Left ventricle myocardium inferior (tissue), 1 donor: Measurements from ENCODE around the gene SYT14. TPM values are rescaled to one million over a fixed set of nuclear protein-coding genes. Genes with fewer than 3 reads are reported as not detected.

Experiments
- DNase-seq: peaks from one replicate; pipeline ENCODE4 v3.0.0-alpha.2; 2020
- H3K27ac ChIP-seq: fragments of 200-600 bp; replicated peaks from 2 replicates; pipeline ENCODE4 v1.8.0; 2021
- H3K27me3 ChIP-seq: fragments of 200-600 bp; 2 replicates; pipeline ENCODE4 v1.8.0; 2021; ENCODE audit warnings: low read depth
- H3K36me3 ChIP-seq: fragments of 200-600 bp; 2 replicates; pipeline ENCODE4 v1.8.0; 2021
- H3K4me1 ChIP-seq: fragments of 200-600 bp; 2 replicates; pipeline ENCODE4 v1.8.0; 2021
- H3K4me3 ChIP-seq: fragments of 200-600 bp; 2 replicates; pipeline ENCODE4 v1.8.0; 2021; ENCODE audit warnings: mild to moderate bottlenecking, moderate library complexity
- H3K9me3 ChIP-seq: fragments of 200-600 bp; replicated peaks from 2 replicates; pipeline ENCODE4 v1.8.0; 2021
- intact Hi-C: fragments of 100-400 bp; cut with micrococcal nuclease; formaldehyde crosslinking; loops from one replicate; pipeline ENCODE4 v1.11.0; 2022
- total RNA-seq: library from RNA; stranded (reverse); fragmentation: NEBNext Ultra II Directional; extraction: Animal tissue kit (Norgen Biotek cat#: 25700); gene quantifications from one replicate; pipeline ENCODE4 v1.2.1, GENCODE V29; 2021
- TF ChIP-seq, protein P1 (sequence below): fragments of 200-600 bp; IDR thresholded peaks from 2 replicates; pipeline ENCODE4 v1.8.0; 2021; ENCODE audit warnings: antibody characterized with exemption, mild to moderate bottlenecking, borderline replicate concordance
- donor health status: DM: no; HTN: yes; CAD: no; lungs with severe emphysema.

The SYT14 gene
- total RNA-seq, 1 donor from 2014 or later = not detected

GRCh38 chr1:210021145-210021860 is 83.3 kb downstream of the SYT14 start:
- intact Hi-C loops = no loop called here
- Histone ChIP-seq H3K36me3 (no peaks in the 10 kb centered on the region), H3K27me3 (peaks cover 2% of the 10 kb centered on the region), H3K9me3 (no peaks in the 10 kb centered on the region), H3K27ac (no peak overlapping the region), H3K4me3 (no peak overlapping the region), H3K4me1 (no peaks in the 10 kb centered on the region)
- TF ChIP-seq, protein P1, sequence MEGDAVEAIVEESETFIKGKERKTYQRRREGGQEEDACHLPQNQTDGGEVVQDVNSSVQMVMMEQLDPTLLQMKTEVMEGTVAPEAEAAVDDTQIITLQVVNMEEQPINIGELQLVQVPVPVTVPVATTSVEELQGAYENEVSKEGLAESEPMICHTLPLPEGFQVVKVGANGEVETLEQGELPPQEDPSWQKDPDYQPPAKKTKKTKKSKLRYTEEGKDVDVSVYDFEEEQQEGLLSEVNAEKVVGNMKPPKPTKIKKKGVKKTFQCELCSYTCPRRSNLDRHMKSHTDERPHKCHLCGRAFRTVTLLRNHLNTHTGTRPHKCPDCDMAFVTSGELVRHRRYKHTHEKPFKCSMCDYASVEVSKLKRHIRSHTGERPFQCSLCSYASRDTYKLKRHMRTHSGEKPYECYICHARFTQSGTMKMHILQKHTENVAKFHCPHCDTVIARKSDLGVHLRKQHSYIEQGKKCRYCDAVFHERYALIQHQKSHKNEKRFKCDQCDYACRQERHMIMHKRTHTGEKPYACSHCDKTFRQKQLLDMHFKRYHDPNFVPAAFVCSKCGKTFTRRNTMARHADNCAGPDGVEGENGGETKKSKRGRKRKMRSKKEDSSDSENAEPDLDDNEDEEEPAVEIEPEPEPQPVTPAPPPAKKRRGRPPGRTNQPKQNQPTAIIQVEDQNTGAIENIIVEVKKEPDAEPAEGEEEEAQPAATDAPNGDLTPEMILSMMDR = no peak
- no peak for DNase-seq

DNA sequence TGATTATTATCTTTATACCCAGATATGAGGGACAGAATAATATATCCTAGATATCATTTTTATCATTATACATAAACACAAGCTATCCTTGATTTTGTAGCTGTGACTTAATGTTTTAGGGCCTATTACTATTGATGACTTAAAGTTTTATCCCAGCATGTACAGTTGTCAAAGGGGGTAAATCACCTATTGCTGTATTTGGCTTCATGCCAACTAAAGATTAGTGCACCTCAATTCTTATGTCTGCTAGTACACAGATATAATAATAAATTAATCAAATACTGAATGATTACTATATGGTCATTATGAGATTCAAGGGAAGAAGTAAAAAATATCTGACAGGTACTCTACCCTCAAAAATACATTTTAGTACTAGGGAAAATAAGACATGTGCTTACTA is 84.0 kb downstream of the SYT14 start:
- H3K4me1 ChIP-seq = no peaks in the 10 kb centered on the region
- no peak overlapping the region for H3K27ac ChIP-seq
- DNase-seq = no peak
- peaks cover under 1% of the 10 kb centered on the region for H3K27me3 ChIP-seq
- H3K9me3 ChIP-seq = no peaks in the 10 kb centered on the region
- H3K36me3 ChIP-seq = no peaks in the 10 kb centered on the region
- no peak overlapping the region for H3K4me3 ChIP-seq
- TF ChIP-seq, protein P1 = no peak
- intact Hi-C loops = no loop called here

GRCh38 chr1:210024282-210024681 is 86.3 kb downstream of the SYT14 start:
- no peak for DNase-seq
- H3K4me3 ChIP-seq = no peak overlapping the region
- no peaks in the 10 kb centered on the region for H3K9me3 ChIP-seq
- H3K27ac ChIP-seq = no peak overlapping the region
- intact Hi-C loops = no loop called here
- no peaks in the 10 kb centered on the region for H3K36me3 ChIP-seq
- TF ChIP-seq, protein P1 = no peak
- H3K27me3 ChIP-seq = peaks cover 3% of the 10 kb centered on the region
- H3K4me1 ChIP-seq = no peaks in the 10 kb centered on the region

GRCh38 chr1:210024996-210025395 is 87.0 kb downstream of the SYT14 start:
- H3K27ac ChIP-seq = no peak overlapping the region
- H3K27me3 ChIP-seq = peaks cover 3% of the 10 kb centered on the region
- H3K4me1 ChIP-seq = no peaks in the 10 kb centered on the region
- TF ChIP-seq, protein P1 = no peak
- H3K4me3 ChIP-seq = no peak overlapping the region
- no peaks in the 10 kb centered on the region for H3K36me3 ChIP-seq
- H3K9me3 ChIP-seq = no peaks in the 10 kb centered on the region
- intact Hi-C loops = no loop called here
- DNase-seq = no peak

- DNase-seq = no peak
- Histone ChIP-seq H3K36me3 (no peaks in the 10 kb centered on the region), H3K27me3 (peaks cover 3% of the 10 kb centered on the region), H3K4me3 (no peak overlapping the region), H3K9me3 (peaks cover 6% of the 10 kb centered on the region), H3K4me1 (no peaks in the 10 kb centered on the region), H3K27ac (no peak overlapping the region)
- intact Hi-C loops = no loop called here
- TF ChIP-seq, protein P1 = no peak
Observed at GRCh38 chr1:210025870-210026269, 87.9 kb downstream of the SYT14 start.
